Measurements from ENCODE around the gene FATE1. TPM values are rescaled to one million over a fixed set of nuclear protein-coding genes. Genes with fewer than 3 reads are reported as not detected.

The FATE1 gene
- total RNA-seq, 4 donors from 2014 or later, result not detected

DNA sequence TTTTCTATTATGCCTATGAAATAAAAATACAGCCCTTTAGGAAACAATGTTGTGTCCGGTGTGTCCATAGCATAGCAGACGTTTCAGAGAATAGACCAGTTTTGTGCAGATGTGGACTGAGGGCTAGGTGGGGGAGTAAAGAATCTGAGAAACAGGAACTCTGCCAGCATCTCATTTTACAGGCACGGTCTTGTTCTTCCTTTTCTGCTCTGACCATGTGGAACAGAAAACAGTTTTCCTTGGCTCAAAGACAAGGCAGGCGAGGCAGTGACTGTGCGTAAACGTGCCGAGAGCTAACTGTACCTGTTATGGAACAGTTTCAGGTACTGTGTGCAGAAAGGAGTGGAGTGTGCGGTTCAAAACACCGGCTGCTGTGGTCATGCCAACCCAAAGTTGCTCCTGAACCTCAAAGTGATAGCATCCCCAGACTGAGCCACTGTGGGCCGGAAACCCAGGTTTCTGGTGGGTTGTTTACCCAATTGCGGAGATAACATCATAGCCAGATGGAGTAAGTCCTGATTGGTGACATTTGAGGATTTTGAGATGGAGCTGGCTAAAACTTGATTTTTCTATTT lies 38.9 kb downstream of the FATE1 start:
- TF ChIP-seq, protein P1, sequence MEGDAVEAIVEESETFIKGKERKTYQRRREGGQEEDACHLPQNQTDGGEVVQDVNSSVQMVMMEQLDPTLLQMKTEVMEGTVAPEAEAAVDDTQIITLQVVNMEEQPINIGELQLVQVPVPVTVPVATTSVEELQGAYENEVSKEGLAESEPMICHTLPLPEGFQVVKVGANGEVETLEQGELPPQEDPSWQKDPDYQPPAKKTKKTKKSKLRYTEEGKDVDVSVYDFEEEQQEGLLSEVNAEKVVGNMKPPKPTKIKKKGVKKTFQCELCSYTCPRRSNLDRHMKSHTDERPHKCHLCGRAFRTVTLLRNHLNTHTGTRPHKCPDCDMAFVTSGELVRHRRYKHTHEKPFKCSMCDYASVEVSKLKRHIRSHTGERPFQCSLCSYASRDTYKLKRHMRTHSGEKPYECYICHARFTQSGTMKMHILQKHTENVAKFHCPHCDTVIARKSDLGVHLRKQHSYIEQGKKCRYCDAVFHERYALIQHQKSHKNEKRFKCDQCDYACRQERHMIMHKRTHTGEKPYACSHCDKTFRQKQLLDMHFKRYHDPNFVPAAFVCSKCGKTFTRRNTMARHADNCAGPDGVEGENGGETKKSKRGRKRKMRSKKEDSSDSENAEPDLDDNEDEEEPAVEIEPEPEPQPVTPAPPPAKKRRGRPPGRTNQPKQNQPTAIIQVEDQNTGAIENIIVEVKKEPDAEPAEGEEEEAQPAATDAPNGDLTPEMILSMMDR (IDR thresholded peaks at IDR 0.05; ENCODE audit: low read depth), result no peak

DNA sequence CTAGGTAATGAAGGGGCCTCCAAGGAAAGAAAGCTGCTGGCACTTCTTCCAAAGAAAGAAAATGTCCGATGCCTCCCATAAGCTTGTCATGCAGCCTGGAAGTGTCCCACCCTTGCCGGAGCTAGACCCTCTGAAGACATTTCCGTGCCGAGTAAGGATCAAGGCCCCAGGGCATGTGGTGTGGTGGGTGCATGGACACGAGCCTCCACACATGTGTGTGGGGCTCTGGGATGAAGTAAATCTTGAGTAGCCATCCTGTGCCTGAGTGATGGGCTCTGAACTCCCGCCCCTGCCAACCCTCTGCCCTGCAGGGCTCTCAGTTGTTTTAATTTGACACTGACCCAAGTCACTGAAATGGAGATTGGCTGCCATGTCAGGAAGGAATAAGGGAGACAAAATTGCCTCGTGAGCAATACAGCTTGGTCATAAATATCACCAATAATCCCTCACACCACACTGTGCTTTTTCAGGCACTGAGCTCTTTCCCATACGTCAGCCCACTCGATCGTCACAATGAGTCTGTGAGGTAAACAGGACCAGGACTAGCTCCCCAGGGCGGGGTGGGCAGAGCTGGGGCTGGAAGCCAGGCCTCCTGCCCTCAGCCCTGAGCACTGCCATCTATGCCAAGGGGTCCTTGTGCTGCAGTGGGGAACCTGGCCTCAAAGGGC lies 43.3 kb downstream of the FATE1 start:
- TF ChIP-seq, protein P1 (IDR thresholded peaks at IDR 0.05; ENCODE audit: low read depth), result no peak

DNA sequence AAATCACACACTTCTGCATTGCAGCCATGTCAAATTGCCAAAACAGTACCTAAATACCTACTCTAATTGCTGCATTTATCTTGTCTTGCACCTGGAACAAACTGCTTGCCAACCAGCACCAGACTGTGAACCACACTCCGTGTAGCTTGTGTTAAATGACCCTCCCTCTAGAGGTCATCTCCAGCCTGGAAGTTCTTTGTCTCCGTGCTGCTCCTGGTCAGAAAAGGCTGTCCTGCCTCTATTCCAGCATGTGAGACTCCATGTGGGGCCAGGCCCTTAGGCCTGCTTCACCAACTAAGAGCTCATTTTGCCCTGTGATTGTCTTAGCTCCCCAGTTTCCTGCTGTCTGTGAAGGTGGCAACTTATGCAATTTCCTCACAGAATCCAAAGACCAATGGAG lies 47.0 kb downstream of the FATE1 start:
- TF ChIP-seq, protein P1 (IDR thresholded peaks at IDR 0.05; ENCODE audit: low read depth), result no peak

GRCh38 chrX:151763711-151764110 lies 47.9 kb downstream of the FATE1 start:
- TF ChIP-seq, protein P1 (IDR thresholded peaks at IDR 0.05; ENCODE audit: low read depth), result no peak

- TF ChIP-seq, protein P1 (IDR thresholded peaks at IDR 0.05; ENCODE audit: low read depth), result no peak
Measured at GRCh38 chrX:151765026-151765425, 49.2 kb downstream of the FATE1 start.

DNA sequence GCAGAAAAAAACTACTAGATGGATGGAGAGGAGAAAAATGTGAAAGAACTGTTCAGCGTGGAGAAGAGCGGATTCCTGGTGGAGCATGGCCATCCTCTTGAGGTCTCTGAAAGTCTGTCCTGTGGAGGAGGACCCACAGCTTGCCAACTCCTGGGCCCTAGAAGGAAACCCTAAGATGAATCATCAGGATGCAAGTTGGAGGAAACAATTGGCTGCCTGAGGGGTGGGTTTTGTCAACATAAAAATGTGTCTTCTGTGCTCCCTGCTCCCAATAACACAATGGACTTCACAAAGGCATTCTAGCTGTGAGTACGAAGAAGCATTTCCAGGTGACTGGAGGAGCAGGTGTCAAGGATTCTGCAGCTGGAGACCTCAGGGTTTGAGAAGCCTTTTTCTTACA lies 55.9 kb downstream of the FATE1 start:
- TF ChIP-seq, protein P1 (IDR thresholded peaks at IDR 0.05; ENCODE audit: low read depth), result no peak

Other genes starting within 250 kb of the FATE1 start
- not detected for gene PASD1, start 152.4 kb upstream of the FATE1 start, total RNA-seq
- gene PRRG3, start 20.6 kb upstream of the FATE1 start, total RNA-seq, result 1 to 10 TPM in 2 of 4 donors, under 1 TPM in 2; 0.49 to 1.5 (median 1.0) TPM
- not detected for gene CNGA2, start 18.7 kb downstream of the FATE1 start, total RNA-seq
- gene MAGEA4, start 196.9 kb downstream of the FATE1 start, total RNA-seq, result not detected

Measured in subcutaneous adipose tissue (tissue), 4 donors.